Measurements from ENCODE around the gene KLHL29.

GRCh38 chr2:23526114-23526513 lies 141.1 kb downstream of the KLHL29 start:
- no peak for TF ChIP-seq CTCF (IDR thresholded peaks at IDR 0.05)
- TF ChIP-seq POLR2A (IDR thresholded peaks at IDR 0.05) = no peak
